ENCODE measurements around the gene XAGE3.
"Not testable (repeated sequence)": the region's sequence is repeated elsewhere in the genome, so short reads cannot be mapped to it uniquely, and the experiment has no call there.

DNA sequence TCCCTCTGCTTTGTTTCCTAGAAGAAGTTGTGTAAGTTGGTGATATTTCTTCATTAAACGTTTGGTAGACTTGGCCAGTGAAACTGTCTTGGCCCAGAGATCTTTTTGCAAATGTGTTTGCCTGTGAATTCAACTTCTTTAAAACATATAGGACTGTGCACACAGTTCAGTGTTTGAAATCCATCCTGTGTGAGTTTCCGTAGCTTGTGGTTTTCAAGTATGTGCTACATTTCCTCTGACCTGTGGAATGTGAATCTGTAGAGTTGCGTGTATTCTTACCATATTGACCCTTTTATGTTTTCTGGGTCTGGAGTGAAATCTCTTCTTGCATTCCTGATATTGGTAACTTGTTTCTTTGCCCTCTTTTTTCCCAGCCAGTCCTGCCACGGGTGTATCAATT is 38.2 kb upstream of the XAGE3 start:
- TF ChIP-seq, protein P1, sequence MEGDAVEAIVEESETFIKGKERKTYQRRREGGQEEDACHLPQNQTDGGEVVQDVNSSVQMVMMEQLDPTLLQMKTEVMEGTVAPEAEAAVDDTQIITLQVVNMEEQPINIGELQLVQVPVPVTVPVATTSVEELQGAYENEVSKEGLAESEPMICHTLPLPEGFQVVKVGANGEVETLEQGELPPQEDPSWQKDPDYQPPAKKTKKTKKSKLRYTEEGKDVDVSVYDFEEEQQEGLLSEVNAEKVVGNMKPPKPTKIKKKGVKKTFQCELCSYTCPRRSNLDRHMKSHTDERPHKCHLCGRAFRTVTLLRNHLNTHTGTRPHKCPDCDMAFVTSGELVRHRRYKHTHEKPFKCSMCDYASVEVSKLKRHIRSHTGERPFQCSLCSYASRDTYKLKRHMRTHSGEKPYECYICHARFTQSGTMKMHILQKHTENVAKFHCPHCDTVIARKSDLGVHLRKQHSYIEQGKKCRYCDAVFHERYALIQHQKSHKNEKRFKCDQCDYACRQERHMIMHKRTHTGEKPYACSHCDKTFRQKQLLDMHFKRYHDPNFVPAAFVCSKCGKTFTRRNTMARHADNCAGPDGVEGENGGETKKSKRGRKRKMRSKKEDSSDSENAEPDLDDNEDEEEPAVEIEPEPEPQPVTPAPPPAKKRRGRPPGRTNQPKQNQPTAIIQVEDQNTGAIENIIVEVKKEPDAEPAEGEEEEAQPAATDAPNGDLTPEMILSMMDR (IDR thresholded peaks at IDR 0.05) = not testable (repeated sequence)
- TF ChIP-seq POLR2A (IDR thresholded peaks at IDR 0.05) = not testable (repeated sequence)

Data from gastroesophageal sphincter (tissue), 3 donors.